HCT116 (cell line): ENCODE data around the gene TGFBR3. TPM values are rescaled to one million over a fixed set of nuclear protein-coding genes. Genes with fewer than 3 reads are reported as not detected.

Source experiments
- ATAC-seq: fragments of 200-7000 bp; cut with Tn5 transposase; 2 replicates; pipeline ENCODE4 v1.9.1; 2020; ENCODE audit warnings: mild to moderate bottlenecking, moderate library complexity
- BruUV-seq: library from RNA; stranded (reverse); fragments of 400-500 nt; replicated peaks from 2 replicates; lab custom pipeline; 2021; lab: Mats Ljungman, UMichigan
- CTCF ChIA-PET: fragments of 300-600 bp; sonication (Branson Sonifier 250); formaldehyde crosslinking; loops from one replicate; lab custom pipeline; 2021; ENCODE audit warnings: antibody characterized with exemption; lab: Charles Lee
- POLR2A ChIA-PET: fragments of 300-600, 350-600 bp; sonication (Branson Sonifier 250); formaldehyde crosslinking; loops from one replicate; lab custom pipeline; 2021; ENCODE audit warnings: antibody characterized with exemption; lab: Charles Lee
- RAD21 ChIA-PET, 2 experiments: fragments of 300-600 bp; sonication (Branson Sonifier 250); formaldehyde crosslinking; loops; one replicate each; lab custom pipeline; 2023; ENCODE audit warnings: low total read pairs in 2 of 2; ENCODE audit not compliant: uncharacterized antibody in 2 of 2, unreplicated experiment in 2 of 2, low non-redundant PET in 1 of 2; lab: Charles Lee
- DNase-seq: peaks from one replicate; pipeline ENCODE4 v3.0.0-alpha.2; 2010; ENCODE audit warnings: low read depth, low spot score
- H2AFZ ChIP-seq: fragments of 200-600 bp; shearing (Covaris generic), sonication (generic); 2 replicates; pipeline ENCODE4 v1.6.1; 2017; ENCODE audit warnings: low read depth, mixed run types, mixed read lengths, antibody characterized with exemption, low read length; ENCODE audit not compliant: poor library complexity, severe bottlenecking
- H3K27ac ChIP-seq: 2 replicates; pipeline ENCODE4 v1.5.1; 2012; ENCODE audit warnings: low read depth, low read length
- H3K27me3 ChIP-seq: fragments of 200-600 bp; sonication (generic); 2 replicates; pipeline ENCODE4 v1.6.1; 2016; ENCODE audit warnings: mixed run types, low read length, mixed read lengths; ENCODE audit not compliant: insufficient read depth
- H3K36me3 ChIP-seq, 2 experiments: fragments of 200-500 bp in 1 of 2; fragments of 200-600 bp in 1 of 2; sonication (Bioruptor generic) in 1 of 2; sonication (generic) in 1 of 2; 2 replicates each; pipeline versions ENCODE4 v1.5.1 to v1.6.1; 2014 to 2016; ENCODE audit warnings: low read length in 2 of 2, inconsistent platforms in 1 of 2, mixed read lengths in 1 of 2, mixed run types in 1 of 2; ENCODE audit not compliant: insufficient read depth in 2 of 2, control insufficient read depth in 1 of 2
- H3K4me1 ChIP-seq, 2 experiments: fragments of 200-600 bp in 1 of 2; sonication (generic) in 1 of 2; 2 replicates each; pipeline versions ENCODE4 v1.5.1 to v1.6.1; 2012 to 2017; ENCODE audit warnings: low read length in 2 of 2, inconsistent platforms in 1 of 2, mild to moderate bottlenecking in 1 of 2, mixed read lengths in 1 of 2, mixed run types in 1 of 2, moderate library complexity in 1 of 2; ENCODE audit not compliant: insufficient read depth in 2 of 2, control insufficient read depth in 1 of 2
- H3K4me2 ChIP-seq: fragments of 200-600 bp; sonication (generic); 2 replicates; pipeline ENCODE4 v1.6.1; 2017; ENCODE audit warnings: mixed run types, low read length, mixed read lengths
- H3K4me3 ChIP-seq, 2 experiments: fragments of 200-600 bp in 1 of 2; sonication (generic) in 1 of 2; replicated peaks in 1 of 2; 2 replicates each; pipeline ENCODE4 v1.5.1; 2011 to 2016; ENCODE audit warnings: low read length in 2 of 2, control low read depth in 1 of 2, low read depth in 1 of 2, mild to moderate bottlenecking in 1 of 2, mixed read lengths in 1 of 2, mixed run types in 1 of 2
- H3K79me2 ChIP-seq: fragments of 200-600 bp; sonication (generic); 2 replicates; pipeline ENCODE4 v1.6.1; 2017; ENCODE audit warnings: mild to moderate bottlenecking, mixed run types, low read length, moderate library complexity, mixed read lengths; ENCODE audit not compliant: insufficient read depth
- H3K9ac ChIP-seq: fragments of 200-600 bp; sonication (generic); 2 replicates; pipeline ENCODE4 v1.6.1; 2016; ENCODE audit warnings: low read length, mixed read lengths
- H3K9me2 ChIP-seq: fragments of 200-600 bp; sonication (generic), shearing (Covaris generic); 2 replicates; pipeline ENCODE4 v1.6.1; 2017; ENCODE audit warnings: mixed run types, mild to moderate bottlenecking, moderate library complexity; ENCODE audit not compliant: insufficient read depth
- H3K9me3 ChIP-seq, 2 experiments: fragments of 200-500 bp in 1 of 2; fragments of 200-600 bp in 1 of 2; sonication (Bioruptor generic) in 1 of 2; sonication (generic) in 1 of 2; 2 replicates each; pipeline ENCODE4 v1.6.1; 2014 to 2017; ENCODE audit warnings: low read length in 2 of 2, mixed read lengths in 2 of 2, inconsistent platforms in 1 of 2, low read depth in 1 of 2, mild to moderate bottlenecking in 1 of 2, mixed run types in 1 of 2, moderate library complexity in 1 of 2; ENCODE audit not compliant: control insufficient read depth in 1 of 2, insufficient read depth in 1 of 2
- H4K20me1 ChIP-seq: fragments of 200-600 bp; sonication (generic), shearing (Covaris generic); 2 replicates; pipeline ENCODE4 v1.6.1; 2017; ENCODE audit warnings: mixed run types, mild to moderate bottlenecking, moderate library complexity; ENCODE audit not compliant: insufficient read depth
- CBX3 ChIP-seq: IDR thresholded peaks from 2 replicates; pipeline ENCODE4 v1.6.1; 2012; ENCODE audit warnings: low read depth
- CTCF ChIP-seq, 3 experiments: fragments of 200-600 bp in 1 of 3; sonication (generic) in 1 of 3; IDR thresholded peaks in 2 of 3; conservative IDR thresholded peaks in 1 of 3; 2 replicates each; pipeline ENCODE4 v1.5.1; 2012 to 2017; ENCODE audit warnings: low read depth in 2 of 3, low read length in 2 of 3, antibody characterized with exemption in 1 of 3, borderline replicate concordance in 1 of 3, control low read depth in 1 of 3, mild to moderate bottlenecking in 1 of 3, mixed read lengths in 1 of 3, mixed run types in 1 of 3, moderate library complexity in 1 of 3; ENCODE audit not compliant: insufficient read depth in 1 of 3
- EGR1 ChIP-seq: IDR thresholded peaks from 2 replicates; pipeline ENCODE4 v1.6.1; 2012; ENCODE audit warnings: low read depth
- EZH2 ChIP-seq: fragments of 200-600 bp; sonication (generic); IDR thresholded peaks from 2 replicates; pipeline ENCODE4 v1.6.1; 2017; ENCODE audit warnings: antibody characterized with exemption, mixed run types
- FOSL1 ChIP-seq: IDR thresholded peaks from 2 replicates; pipeline ENCODE4 v1.6.1; 2012; ENCODE audit warnings: low read depth
- JUND ChIP-seq: IDR thresholded peaks from 2 replicates; pipeline ENCODE4 v1.6.1; 2012
- MAX ChIP-seq: IDR thresholded peaks from 2 replicates; pipeline ENCODE4 v1.6.1; 2012
- POLR2AphosphoS5 ChIP-seq: IDR thresholded peaks from 2 replicates; pipeline ENCODE4 v1.6.1; 2011; ENCODE audit warnings: mild to moderate bottlenecking, low read depth, low read length, moderate library complexity
- RAD21 ChIP-seq: IDR thresholded peaks from 2 replicates; pipeline ENCODE4 v1.6.1; 2012; ENCODE audit warnings: low read depth, mild to moderate bottlenecking
- REST ChIP-seq: IDR thresholded peaks from 2 replicates; pipeline ENCODE4 v1.6.1; 2012; ENCODE audit warnings: low read depth
- SIN3A ChIP-seq: IDR thresholded peaks from 2 replicates; pipeline ENCODE4 v1.6.1; 2012; ENCODE audit warnings: low read depth
- SP1 ChIP-seq: IDR thresholded peaks from 2 replicates; pipeline ENCODE4 v1.6.1; 2012; ENCODE audit warnings: low read depth
- SRF ChIP-seq: IDR thresholded peaks from 2 replicates; pipeline ENCODE4 v1.6.1; 2012; ENCODE audit warnings: low read depth
- TCF7L2 ChIP-seq: IDR thresholded peaks from 2 replicates; pipeline ENCODE4 v1.7.0; 2011; ENCODE audit warnings: borderline replicate concordance, inconsistent platforms; ENCODE audit not compliant: insufficient read depth, insufficient read length; ENCODE audit errors: extremely low read depth
- YY1 ChIP-seq: IDR thresholded peaks from 2 replicates; pipeline ENCODE4 v1.6.1; 2011; ENCODE audit warnings: low read length, low read depth, moderate library complexity, mild to moderate bottlenecking; ENCODE audit not compliant: insufficient replicate concordance; ENCODE audit errors: extremely low read depth
- ZBTB33 ChIP-seq: IDR thresholded peaks from 2 replicates; pipeline ENCODE4 v1.6.1; 2011; ENCODE audit warnings: mild to moderate bottlenecking, low read length, moderate library complexity; ENCODE audit not compliant: insufficient replicate concordance; ENCODE audit errors: extremely low read depth
- intact Hi-C: fragments of 100-400 bp; cut with micrococcal nuclease; formaldehyde crosslinking; loops from 2 replicates; pipeline ENCODE4 v1.10.0; 2022
- total RNA-seq: library from RNA; stranded (reverse); gene quantifications from one replicate; pipeline ENCODE4 v1.2.1, GENCODE V29; 2021; ENCODE audit not compliant: unreplicated experiment

Gene TGFBR3
- total RNA-seq, 1 experiment from 2014 or later: 7.1 TPM

- ATAC-seq: no peak
- no peaks in the 10 kb centered on the region for H3K4me1 ChIP-seq
- ChIA-PET RAD21 (no interaction called here), CTCF (no interaction called here), POLR2A (no interaction called here)
- no peaks in the 10 kb centered on the region for H3K27me3 ChIP-seq
- H3K36me3 ChIP-seq: no peaks in the 10 kb centered on the region
- H3K9me3 ChIP-seq: no peaks in the 10 kb centered on the region
- no peaks in the 10 kb centered on the region for H4K20me1 ChIP-seq
- H3K4me2 ChIP-seq: no peak overlapping the region
- H3K4me3 ChIP-seq: no peak overlapping the region
- no peak overlapping the region for H2AFZ ChIP-seq
- H3K79me2 ChIP-seq: no peaks in the 10 kb centered on the region
- no peak overlapping the region for H3K9ac ChIP-seq
- no peak for DNase-seq
- no peak overlapping the region for H3K27ac ChIP-seq
- intact Hi-C loops: no loop called here
- no TSS peak for BruUV-seq
- H3K9me2 ChIP-seq: no peaks in the 10 kb centered on the region
- TF ChIP-seq SIN3A (no peak), ZBTB33 (no peak), EZH2 (no peak), CBX3 (no peak), SP1 (no peak), RAD21 (no peak), YY1 (no peak), FOSL1 (no peak), JUND (no peak), TCF7L2 (no peak), POLR2AphosphoS5 (no peak), SRF (no peak), EGR1 (no peak), REST (no peak), MAX (no peak), CTCF (IDR thresholded peaks at IDR 0.05 in 2 of 3, conservative IDR thresholded peaks at IDR 0.05 in 1 of 3; ENCODE audit: borderline replicate concordance in 1 of 3, insufficient read depth in 1 of 3, low read depth in 2 of 3, low read length in 2 of 3) (no peak)
Observed at GRCh38 chr1:91655912-91656449, 230.0 kb downstream of the TGFBR3 start.
